Adrenal gland (tissue), 12 donors: ENCODE measurements around the gene ALLC. TPM values are rescaled to one million over a fixed set of nuclear protein-coding genes. Genes with fewer than 3 reads are reported as not detected.
A peak's percentile ranks its signal among the peaks of the same experiment; 100 is the strongest.

Source experiments
- DNase-seq, 7 donors: peaks; one replicate each; pipeline ENCODE4 v3.0.0-alpha.2; 2019 to 2020
- H3K27ac ChIP-seq, 5 donors: fragments of 200-600 bp; sonication (generic) in 4 of 5; 1 replicate in 3 of 5; 2 replicates in 2 of 5; pipeline versions ENCODE4 v1.5.1 to v1.8.0; 2016 to 2020; ENCODE audit warnings: mild to moderate bottlenecking in 1 of 5
- H3K27me3 ChIP-seq: fragments of 200-600 bp; 2 replicates; pipeline ENCODE4 v1.8.0; 2021
- H3K36me3 ChIP-seq, 2 donors: fragments of 200-600 bp; replicated peaks in 1 of 2; 1 replicate in 1 of 2; 2 replicates in 1 of 2; pipeline versions ENCODE4 v1.5.1 to v1.8.0; 2018 to 2022
- H3K4me1 ChIP-seq, 2 donors: fragments of 200-600 bp; replicated peaks in 1 of 2; 1 replicate in 1 of 2; 2 replicates in 1 of 2; pipeline versions ENCODE4 v1.5.1 to v1.8.0; 2018 to 2021
- H3K4me3 ChIP-seq, 4 donors: fragments of 200-600 bp; sonication (generic) in 3 of 4; one replicate each; pipeline ENCODE4 v1.5.1; 2016 to 2018
- H3K9me3 ChIP-seq, 3 donors: fragments of 200-600 bp; sonication (generic) in 1 of 3; replicated peaks in 1 of 3; 1 replicate in 2 of 3; 2 replicates in 1 of 3; pipeline versions ENCODE4 v1.5.1 to v1.8.0; 2016 to 2021
- POLR2A ChIP-seq, 2 donors: fragments of 450-650 bp; IDR thresholded peaks; one replicate each; pipeline ENCODE4 v1.6.1; 2017; ENCODE audit warnings: antibody characterized with exemption in 2 of 2, mild to moderate bottlenecking in 2 of 2, moderate library complexity in 1 of 2
- WGBS, 4 donors: extraction: QIAGEN DNeasy Blood & Tissue Kit in 2 of 4; methylation state at CpG; one replicate each; pipeline versions ENCODE4 v1.1.5 to v1.1.7; 2013 to 2017; 5-methylcytosine and 5-hydroxymethylcytosine counted together
- intact Hi-C, 2 donors: fragments of 100-400 bp; cut with DNase I; formaldehyde crosslinking; loops; one replicate each; pipeline versions ENCODE4 v1.14.1 to v1.15.0; 2022 to 2023
- polyA plus RNA-seq, 3 donors: library from polyadenylated mRNA; stranded (reverse); fragments of 200-250 nt in 2 of 3; fragments of 350-450 nt in 1 of 3; fragmentation: Illumina TruSeq in 1 of 3; extraction: RNeasy Lipid Tissue Mini Kit (QIAGEN cat#74804) in 1 of 3; gene quantifications; one replicate each; pipeline ENCODE4 v1.2.3, GENCODE V29; 2013 to 2014
- total RNA-seq, 9 donors: library from RNA; depleted of rRNA in 4 of 9; stranded (reverse); fragments of >200 nt in 4 of 9; fragments of 120-200 nt in 1 of 9; fragmentation: NEBNext Ultra II Directional in 1 of 9; extraction: Animal tissue kit (Norgen Biotek cat#: 25700) in 1 of 9; gene quantifications; one replicate each; pipeline versions ENCODE4 v1.1.0 to v1.2.4, GENCODE V29; 2013 to 2023
- TF ChIP-seq, protein P1 (sequence below), 6 experiments: fragments of 450-650 bp in 4 of 6; fragments of 200-600 bp in 2 of 6; sonication (generic) in 1 of 6; IDR thresholded peaks; 1 replicate in 5 of 6; 2 replicates in 1 of 6; pipeline versions ENCODE4 v1.5.1 to v1.8.0; 2016 to 2021; ENCODE audit warnings: antibody characterized with exemption in 6 of 6, mild to moderate bottlenecking in 2 of 6, moderate library complexity in 1 of 6
- donor health status: healthy with polysubstance abuse.
- donor health status: Bipolar disorder and iron deficiency.
- donor health status: DM: yes; HTN: yes; CAD: no.
- donor health status: DM: no; HTN: no; CAD: no.
- donor health status: DM: no; HTN: no; CAD: no.
- donor health status: DM: yes; HTN: yes; CAD: no.

The ALLC gene
- total and polyA plus RNA-seq, 12 donors = 0.07 to 7.9 (median 0.72) TPM; not detected in 5

DNA sequence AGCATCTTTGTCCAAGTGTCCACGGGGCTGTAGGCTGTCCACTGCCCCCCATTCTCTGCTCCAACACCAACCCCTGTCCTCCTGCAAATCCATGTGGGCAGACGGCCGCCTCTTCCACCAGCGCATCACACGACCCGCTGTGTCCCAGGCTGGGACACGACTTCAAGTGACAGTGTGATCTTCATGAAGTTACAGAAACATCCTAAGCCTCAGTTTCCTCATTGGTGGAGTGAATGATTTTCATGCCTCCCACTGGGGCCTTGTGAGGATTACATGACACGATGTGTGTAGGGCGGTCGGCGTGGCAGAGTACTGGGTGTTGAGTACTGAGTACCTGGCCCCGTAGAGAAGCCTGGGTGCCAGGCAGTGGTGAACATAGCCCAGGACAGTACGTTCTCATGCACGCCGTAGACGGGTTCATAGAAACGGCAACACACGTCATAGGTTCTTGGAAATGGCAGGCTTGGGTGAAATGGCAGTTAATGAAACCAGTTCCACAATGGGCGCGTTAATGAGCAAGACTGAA lies 9.3 kb upstream of the ALLC start:
- WGBS, 4 donors = 89 to 93% (median 93%) methylated on average over 20 of the region's 20 CpGs
- no peak overlapping the region for H3K27ac ChIP-seq
- no peaks in the 10 kb centered on the region for H3K27me3 ChIP-seq
- intact Hi-C loops = loop anchor here (10.0 kb wide), 2 partner anchors 204 to 234 kb away; no protein-coding TSS in a partner anchor
- no peaks in the 10 kb centered on the region for H3K9me3 ChIP-seq
- no peak for TF ChIP-seq POLR2A (IDR thresholded peaks at IDR 0.05)
- TF ChIP-seq, protein P1, sequence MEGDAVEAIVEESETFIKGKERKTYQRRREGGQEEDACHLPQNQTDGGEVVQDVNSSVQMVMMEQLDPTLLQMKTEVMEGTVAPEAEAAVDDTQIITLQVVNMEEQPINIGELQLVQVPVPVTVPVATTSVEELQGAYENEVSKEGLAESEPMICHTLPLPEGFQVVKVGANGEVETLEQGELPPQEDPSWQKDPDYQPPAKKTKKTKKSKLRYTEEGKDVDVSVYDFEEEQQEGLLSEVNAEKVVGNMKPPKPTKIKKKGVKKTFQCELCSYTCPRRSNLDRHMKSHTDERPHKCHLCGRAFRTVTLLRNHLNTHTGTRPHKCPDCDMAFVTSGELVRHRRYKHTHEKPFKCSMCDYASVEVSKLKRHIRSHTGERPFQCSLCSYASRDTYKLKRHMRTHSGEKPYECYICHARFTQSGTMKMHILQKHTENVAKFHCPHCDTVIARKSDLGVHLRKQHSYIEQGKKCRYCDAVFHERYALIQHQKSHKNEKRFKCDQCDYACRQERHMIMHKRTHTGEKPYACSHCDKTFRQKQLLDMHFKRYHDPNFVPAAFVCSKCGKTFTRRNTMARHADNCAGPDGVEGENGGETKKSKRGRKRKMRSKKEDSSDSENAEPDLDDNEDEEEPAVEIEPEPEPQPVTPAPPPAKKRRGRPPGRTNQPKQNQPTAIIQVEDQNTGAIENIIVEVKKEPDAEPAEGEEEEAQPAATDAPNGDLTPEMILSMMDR (IDR thresholded peaks at IDR 0.05) = no peak
- no peak overlapping the region for H3K4me3 ChIP-seq
- H3K4me1 ChIP-seq = peaks cover 0 to 15% of the 10 kb centered on the region in 2 donors
- no peak for DNase-seq
- H3K36me3 ChIP-seq = no peaks in the 10 kb centered on the region

DNA sequence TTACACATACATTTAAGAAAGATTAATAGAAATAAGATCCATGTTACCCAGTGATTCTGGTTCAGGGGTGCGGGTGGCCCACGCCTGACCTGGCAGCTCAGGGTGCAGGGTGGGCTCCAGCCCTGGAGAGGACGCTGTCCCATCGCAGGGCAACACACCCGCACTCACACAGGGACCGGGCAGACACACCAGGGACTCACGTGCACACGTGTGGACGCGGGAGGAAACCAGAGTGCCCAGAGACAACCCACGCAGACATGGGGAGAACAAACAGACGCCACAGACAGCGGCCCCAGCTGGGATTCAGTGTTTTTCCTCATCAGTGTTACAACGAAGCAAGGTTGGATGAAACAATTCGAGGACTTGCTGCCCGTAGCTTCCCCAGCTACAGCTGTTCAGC lies 8.4 kb upstream of the ALLC start:
- no peaks in the 10 kb centered on the region for H3K36me3 ChIP-seq
- intact Hi-C loops = loop anchor here (10.0 kb wide), 2 partner anchors 205 to 235 kb away; no protein-coding TSS in a partner anchor
- no peak for DNase-seq
- no peaks in the 10 kb centered on the region for H3K9me3 ChIP-seq
- WGBS, 4 donors = 86 to 89% (median 86%) methylated on average over 15 to 16 of the region's 16 CpGs
- H3K4me1 ChIP-seq = peaks cover 0 to 15% of the 10 kb centered on the region in 2 donors
- H3K27me3 ChIP-seq = no peaks in the 10 kb centered on the region
- TF ChIP-seq, protein P1 (IDR thresholded peaks at IDR 0.05) = no peak
- no peak overlapping the region for H3K27ac ChIP-seq
- H3K4me3 ChIP-seq = no peak overlapping the region

DNA sequence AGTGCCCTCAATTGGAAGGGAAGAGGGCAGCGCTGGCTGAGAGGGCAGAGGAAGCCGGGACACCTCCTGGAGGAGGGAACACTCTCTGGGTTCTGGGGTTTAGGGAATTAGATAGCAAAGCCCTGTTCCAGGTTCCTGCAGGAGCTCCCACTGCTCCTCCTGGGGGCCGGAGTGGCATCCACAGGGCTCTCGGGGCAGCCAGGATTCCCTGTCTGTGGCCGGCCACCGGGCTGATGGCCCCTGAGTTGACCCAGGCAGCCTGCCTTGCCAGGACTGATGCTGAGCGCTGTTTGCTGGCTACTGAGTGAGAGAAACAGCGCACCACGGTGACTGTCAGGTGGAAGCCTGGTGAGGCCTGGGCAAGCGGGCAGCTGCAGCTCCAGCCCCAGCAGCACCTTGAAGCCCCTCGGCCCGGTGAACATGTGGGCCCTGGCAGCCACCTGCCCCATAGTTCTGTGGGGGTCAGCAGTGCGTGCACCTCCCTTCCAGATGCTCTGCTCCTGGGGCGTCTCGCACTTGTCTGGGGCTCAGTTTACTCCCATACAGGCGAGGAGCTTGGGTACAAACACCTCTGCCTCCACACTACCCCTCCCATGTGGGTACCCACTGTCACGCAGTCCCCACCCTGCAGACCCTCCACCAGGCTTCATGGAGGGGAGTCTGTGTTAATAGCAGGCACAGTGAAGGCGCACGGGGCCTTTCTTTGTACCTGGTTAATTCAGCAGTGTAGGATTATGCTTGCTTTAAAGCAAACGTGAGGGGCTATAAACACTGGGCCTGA lies 7.7 kb upstream of the ALLC start:
- H3K27ac ChIP-seq = peak overlapping the region in 2 of 5 donors; percentile 35 to 47
- H3K27me3 ChIP-seq = no peaks in the 10 kb centered on the region
- H3K4me1 ChIP-seq = peaks cover 0 to 15% of the 10 kb centered on the region in 2 donors
- no peak overlapping the region for H3K4me3 ChIP-seq
- no peaks in the 10 kb centered on the region for H3K9me3 ChIP-seq
- intact Hi-C loops = no loop called here
- no peak for DNase-seq
- 55 to 71% (median 70%) methylated on average over 8 to 20 of the region's 20 CpGs for WGBS, 4 donors
- no peaks in the 10 kb centered on the region for H3K36me3 ChIP-seq
- TF ChIP-seq POLR2A (IDR thresholded peaks at IDR 0.05) = no peak
- TF ChIP-seq, protein P1 (IDR thresholded peaks at IDR 0.05) = no peak

DNA sequence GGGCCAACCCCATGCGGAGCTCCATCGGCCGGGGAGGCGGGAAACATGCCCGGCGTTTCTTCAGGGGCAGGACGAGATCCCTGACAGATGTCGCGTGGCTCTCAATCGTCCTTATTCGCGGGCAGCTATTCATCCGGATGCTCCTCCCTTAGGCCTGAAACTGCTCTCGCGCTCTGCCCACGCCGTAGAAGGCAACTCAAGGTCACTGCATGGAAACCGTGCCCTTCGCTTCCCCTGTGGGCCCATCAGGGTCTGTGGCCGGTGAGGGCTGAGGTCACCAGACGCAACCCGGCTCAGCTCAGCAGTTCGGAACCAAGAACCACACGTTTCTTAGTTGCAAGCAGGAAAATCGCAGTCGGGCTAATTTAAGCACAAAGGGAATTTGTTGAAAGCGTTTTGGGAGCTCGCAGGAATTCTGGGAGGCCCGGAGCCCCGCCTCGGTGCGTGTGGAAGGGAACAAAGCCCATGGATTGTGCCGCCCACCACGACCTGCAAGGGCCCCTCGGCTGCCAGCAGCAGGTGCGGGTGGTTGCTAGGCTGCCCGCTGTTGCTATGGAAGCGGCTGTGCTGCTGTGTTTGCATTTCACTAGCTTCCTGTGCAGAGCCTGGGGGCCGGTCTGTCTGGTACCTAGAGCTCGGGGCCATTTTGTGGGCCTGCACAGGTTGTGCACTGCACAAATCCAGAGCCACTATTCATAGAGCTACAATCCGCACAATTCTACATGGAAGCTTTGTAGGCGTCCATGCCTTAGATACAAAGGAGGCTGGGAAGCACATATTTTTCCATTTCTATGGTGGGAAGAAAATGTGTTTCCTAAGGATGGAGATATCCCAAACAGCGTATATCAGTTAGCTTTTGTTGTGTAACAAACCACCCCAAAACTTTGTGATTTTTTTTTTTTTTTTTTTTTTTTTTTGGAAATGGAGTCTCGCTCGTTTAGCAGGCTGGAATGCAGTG lies 6.0 kb upstream of the ALLC start:
- no peak for TF ChIP-seq POLR2A (IDR thresholded peaks at IDR 0.05)
- TF ChIP-seq, protein P1 (IDR thresholded peaks at IDR 0.05) = no peak
- Histone ChIP-seq H3K36me3 (no peaks in the 10 kb centered on the region), H3K9me3 (no peaks in the 10 kb centered on the region), H3K4me1 (peaks cover 3 to 19% of the 10 kb centered on the region in 2 donors), H3K27me3 (no peaks in the 10 kb centered on the region), H3K4me3 (peak overlapping the region in 1 of 4 donors; percentile 20), H3K27ac (peak overlapping the region in 4 of 5 donors; percentile 38 to 80 (median 75))
- 14 to 34% (median 21%) methylated on average over 25 to 45 of the region's 45 CpGs for WGBS, 4 donors
- DNase-seq = peak; percentile 57 to 88 (median 72)
- intact Hi-C loops = no loop called here
